Uterus (tissue), 2 donors: ENCODE measurements around the gene C2orf81.

Experiments
- CTCF ChIP-seq, 4 experiments: fragments of 200-600 bp in 2 of 4; fragments of 450-650 bp in 2 of 4; sonication (generic) in 2 of 4; IDR thresholded peaks; one replicate each; pipeline ENCODE4 v1.5.1; 2016 to 2019; ENCODE audit warnings: antibody characterized with exemption in 4 of 4, mild to moderate bottlenecking in 2 of 4, moderate library complexity in 1 of 4
- POLR2A ChIP-seq, 2 donors: fragments of 450-650 bp; IDR thresholded peaks; one replicate each; pipeline ENCODE4 v1.6.1; 2016; ENCODE audit warnings: antibody characterized with exemption in 2 of 2, mild to moderate bottlenecking in 1 of 2, moderate library complexity in 1 of 2

- TF ChIP-seq CTCF (IDR thresholded peaks at IDR 0.05), result peak in 1 of 4 experiments; percentile 26
- TF ChIP-seq POLR2A (IDR thresholded peaks at IDR 0.05), result peak in 1 of 2 donors; percentile 42
Observed at GRCh38 chr2:74458132-74458937, 36.9 kb upstream of the C2orf81 start, which contains the start of gene WBP1.
